Body of pancreas (tissue), 4 donors: ENCODE results near the gene CDH22. TPM values are rescaled to one million over a fixed set of nuclear protein-coding genes. Genes with fewer than 3 reads are reported as not detected.
A peak's percentile ranks its signal among the peaks of the same experiment; 100 is the strongest.

Experiments used
- ATAC-seq: fragments of 150-250 bp; one replicate; pipeline ENCODE4 v1.9.1; 2016
- DNase-seq, 4 donors: peaks; one replicate each; pipeline ENCODE4 v3.0.0-alpha.2; 2019
- H3K27ac ChIP-seq, 4 donors: fragments of 200-600 bp; sonication (generic); 1 replicate in 3 of 4; 2 replicates in 1 of 4; pipeline versions ENCODE4 v1.5.1 to v1.6.1; 2016 to 2019; ENCODE audit warnings: mild to moderate bottlenecking in 1 of 4, mixed read lengths in 1 of 4, moderate library complexity in 1 of 4
- H3K27me3 ChIP-seq, 2 donors: fragments of 200-600 bp; sonication (generic); one replicate each; pipeline ENCODE4 v1.6.0; 2016; ENCODE audit warnings: mild to moderate bottlenecking in 1 of 2
- H3K36me3 ChIP-seq, 2 donors: fragments of 200-600 bp; sonication (generic); replicated peaks in 1 of 2; 2 replicates each; pipeline ENCODE4 v1.5.1; 2016; ENCODE audit warnings: low read depth in 2 of 2; ENCODE audit not compliant: insufficient read depth in 1 of 2
- H3K4me1 ChIP-seq: fragments of 200-600 bp; sonication (generic); one replicate; pipeline ENCODE4 v1.6.0; 2016
- H3K4me3 ChIP-seq, 2 donors: fragments of 200-600 bp; sonication (generic); 1 replicate in 1 of 2; 2 replicates in 1 of 2; pipeline ENCODE4 v1.5.1; 2016 to 2019
- H3K9me3 ChIP-seq, 3 donors: fragments of 200-600 bp; sonication (generic); 1 replicate in 2 of 3; 2 replicates in 1 of 3; pipeline ENCODE4 v1.5.1; 2016
- CTCF ChIP-seq, 7 experiments: fragments of 450-650 bp in 4 of 7; fragments of 200-600 bp in 3 of 7; sonication (generic) in 3 of 7; IDR thresholded peaks; one replicate each; pipeline ENCODE4 v1.5.1; 2016 to 2019; ENCODE audit warnings: antibody characterized with exemption in 7 of 7
- POLR2A ChIP-seq, 3 donors: fragments of 450-650 bp; IDR thresholded peaks; one replicate each; pipeline ENCODE4 v1.6.1; 2016; ENCODE audit warnings: antibody characterized with exemption in 3 of 3, mild to moderate bottlenecking in 2 of 3
- WGBS, 2 donors: methylation state at CpG; one replicate each; pipeline ENCODE4 v1.1.5; 2017; 5-methylcytosine and 5-hydroxymethylcytosine counted together
- intact Hi-C: fragments of 100-400 bp; cut with DNase I; formaldehyde crosslinking; loops from one replicate; pipeline ENCODE4 v1.15.1; 2023
- total RNA-seq, 2 donors: library from RNA; depleted of rRNA; stranded (reverse); fragments of >200 nt; gene quantifications; one replicate each; pipeline ENCODE4 v1.1.0, GENCODE V29; 2016

The CDH22 gene
- total RNA-seq, 2 donors from 2014 or later, result 1.3 to 2.1 TPM

GRCh38 chr20:46131396-46131795 lies 176.9 kb downstream of the CDH22 start:
- no peak overlapping the region for H3K27ac ChIP-seq
- intact Hi-C loops, result loop anchor here (5.0 kb wide), 1 partner anchor 216 kb away; no protein-coding TSS in a partner anchor
- H3K27me3 ChIP-seq, result no peaks in the 10 kb centered on the region
- 29 to 32% methylated on average over 6 of the region's 6 CpGs for WGBS, 2 donors
- ATAC-seq (no peak), DNase-seq (no peak)
- H3K9me3 ChIP-seq, result no peaks in the 10 kb centered on the region
- H3K36me3 ChIP-seq, result no peaks in the 10 kb centered on the region
- H3K4me1 ChIP-seq, result peaks cover 6% of the 10 kb centered on the region
- no peak overlapping the region for H3K4me3 ChIP-seq
- TF ChIP-seq CTCF (IDR thresholded peaks at IDR 0.05), result no peak
- no peak for TF ChIP-seq POLR2A (IDR thresholded peaks at IDR 0.05)

GRCh38 chr20:46130534-46130933 lies 177.8 kb downstream of the CDH22 start:
- Histone ChIP-seq H3K4me3 (no peak overlapping the region), H3K4me1 (peaks cover 6% of the 10 kb centered on the region), H3K27ac (no peak overlapping the region), H3K27me3 (no peaks in the 10 kb centered on the region), H3K36me3 (no peaks in the 10 kb centered on the region), H3K9me3 (no peaks in the 10 kb centered on the region)
- no peak for DNase-seq
- WGBS, 2 donors, result 29 to 43% methylated on average over 4 of the region's 4 CpGs
- TF ChIP-seq CTCF (IDR thresholded peaks at IDR 0.05), result no peak
- TF ChIP-seq POLR2A (IDR thresholded peaks at IDR 0.05), result no peak
- no peak for ATAC-seq
- intact Hi-C loops, result loop anchor here (5.0 kb wide), 1 partner anchor 217 kb away; no protein-coding TSS in a partner anchor

GRCh38 chr20:46129955-46130481 lies 178.3 kb downstream of the CDH22 start:
- H3K4me1 ChIP-seq, result peaks cover 6% of the 10 kb centered on the region
- no peaks in the 10 kb centered on the region for H3K36me3 ChIP-seq
- TF ChIP-seq CTCF (IDR thresholded peaks at IDR 0.05) (no peak), POLR2A (IDR thresholded peaks at IDR 0.05) (no peak)
- intact Hi-C loops, result loop anchor here (5.0 kb wide), 1 partner anchor 217 kb away; no protein-coding TSS in a partner anchor
- DNase-seq, result no peak
- no peak for ATAC-seq
- no peaks in the 10 kb centered on the region for H3K27me3 ChIP-seq
- H3K9me3 ChIP-seq, result no peaks in the 10 kb centered on the region
- WGBS, 2 donors, result 26 to 31% methylated on average over 2 to 5 of the region's 5 CpGs
- H3K4me3 ChIP-seq, result no peak overlapping the region
- H3K27ac ChIP-seq, result no peak overlapping the region

DNA sequence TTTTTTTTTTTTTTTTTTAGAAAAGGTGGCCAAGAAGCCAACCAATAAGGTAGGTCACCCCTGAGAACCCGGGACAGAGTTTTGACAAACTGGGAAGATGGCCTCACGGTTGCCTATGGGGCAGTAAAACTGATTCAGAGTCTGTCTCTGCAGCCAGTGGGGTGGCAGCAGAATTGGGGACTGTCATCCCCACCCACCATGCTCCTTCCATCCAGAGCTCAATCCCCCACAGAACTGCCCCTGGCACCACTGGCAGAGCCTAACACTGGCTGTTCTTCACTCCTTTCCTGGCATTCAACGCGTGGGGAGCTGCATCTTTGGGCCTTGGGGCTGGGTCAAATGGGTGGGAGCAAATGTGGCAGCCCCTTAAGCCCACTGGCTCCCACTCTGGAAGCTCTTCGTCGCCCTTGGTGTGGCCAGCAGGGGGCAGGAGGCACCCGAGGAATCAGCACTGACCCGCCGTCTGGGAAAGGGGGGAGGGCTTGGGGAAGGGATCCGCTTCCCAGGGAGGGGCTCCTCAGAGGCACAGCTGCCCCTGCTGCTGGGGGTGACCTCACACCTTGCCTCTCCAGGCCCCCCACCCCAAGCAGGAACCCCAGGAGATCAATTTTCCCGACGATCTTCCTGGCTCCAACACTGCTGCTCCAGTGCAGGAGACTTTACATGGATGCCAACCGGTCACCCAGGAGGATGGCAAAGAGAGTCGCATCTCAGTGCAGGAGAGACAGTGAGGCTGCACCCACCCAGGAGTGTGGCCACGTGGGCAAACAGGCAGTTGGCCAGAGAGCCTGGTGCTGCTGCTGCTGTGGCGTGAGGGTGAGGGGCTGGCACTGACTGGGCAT lies 179.8 kb downstream of the CDH22 start:
- no peak for ATAC-seq
- intact Hi-C loops, result no loop called here
- H3K27ac ChIP-seq, result no peak overlapping the region
- peak in 2 of 4 donors; percentile 33 to 55 for DNase-seq
- H3K9me3 ChIP-seq, result no peaks in the 10 kb centered on the region
- TF ChIP-seq CTCF (IDR thresholded peaks at IDR 0.05), result peak; percentile 29 to 53 (median 46)
- no peak for TF ChIP-seq POLR2A (IDR thresholded peaks at IDR 0.05)
- no peak overlapping the region for H3K4me3 ChIP-seq
- H3K27me3 ChIP-seq, result no peaks in the 10 kb centered on the region
- 26 to 36% methylated on average over 6 to 14 of the region's 16 CpGs for WGBS, 2 donors
- H3K36me3 ChIP-seq, result peaks cover 0 to 3% of the 10 kb centered on the region in 2 donors
- H3K4me1 ChIP-seq, result peaks cover 6% of the 10 kb centered on the region
